NCI-H2196 treated with DMSO at 0.1 percent for 48 hours (cell line): ENCODE measurements around the gene CPLX1.

ENCODE experiments used
- DNase-seq: peaks from one replicate; lab custom pipeline; 2025; ENCODE audit not compliant: unreplicated experiment; lab: John Stamatoyannopoulos, UW

CPLX1 gene

GRCh38 chr4:833731-834367, 7.9 kb upstream of the CPLX1 start:
- no peak for DNase-seq

GRCh38 chr4:833156-833555, 7.2 kb upstream of the CPLX1 start:
- no peak for DNase-seq

- no peak for DNase-seq
Observed at GRCh38 chr4:832536-832935, 6.6 kb upstream of the CPLX1 start.

- no peak for DNase-seq
Observed at GRCh38 chr4:832108-832507, 6.2 kb upstream of the CPLX1 start.

GRCh38 chr4:831483-831805, 5.5 kb upstream of the CPLX1 start:
- DNase-seq, result no peak

- DNase-seq, result no peak
Observed at GRCh38 chr4:830601-831482, 4.9 kb upstream of the CPLX1 start.

GRCh38 chr4:829761-830600, 4.1 kb upstream of the CPLX1 start:
- no peak for DNase-seq

- DNase-seq, result no peak
Observed at GRCh38 chr4:829291-829690, 3.4 kb upstream of the CPLX1 start.

- peak; percentile 35 for DNase-seq
Observed at GRCh38 chr4:828641-829271, 2.8 kb upstream of the CPLX1 start.

GRCh38 chr4:827209-828081, 1.5 kb upstream of the CPLX1 start:
- DNase-seq, result no peak

GRCh38 chr4:826508-827208, 729 bp upstream of the CPLX1 start:
- DNase-seq, result no peak

- no peak for DNase-seq
Observed at GRCh38 chr4:825063-825970, 612 bp downstream of the CPLX1 start.

GRCh38 chr4:824461-825062, 1.4 kb downstream of the CPLX1 start:
- DNase-seq, result no peak

GRCh38 chr4:823761-824460, 2.0 kb downstream of the CPLX1 start:
- DNase-seq, result no peak

GRCh38 chr4:823176-823760, 2.7 kb downstream of the CPLX1 start:
- DNase-seq, result no peak

- no peak for DNase-seq
Observed at GRCh38 chr4:822361-823175, 3.4 kb downstream of the CPLX1 start.
